Motor neuron (in vitro differentiated cells): ENCODE measurements around the gene IMPA2. TPM values are rescaled to one million over a fixed set of nuclear protein-coding genes. Genes with fewer than 3 reads are reported as not detected.
"Not testable (repeated sequence)": the region's sequence is repeated elsewhere in the genome, so short reads cannot be mapped to it uniquely, and the experiment has no call there.

ENCODE experiments used
- ATAC-seq, 8 experiments: fragments of 200-7000 bp; cut with Tn5 transposase; replicated peaks in 6 of 8; 2 replicates each; pipeline ENCODE4 v1.8.0; 2021; ENCODE audit warnings: mild to moderate bottlenecking in 8 of 8, moderate library complexity in 8 of 8
- H3K27ac ChIP-seq, 2 donors: fragments of 250-450 bp; sonication (Bioruptor Pico); 2 replicates each; pipeline ENCODE4 v1.9.0; 2021; ENCODE audit warnings: antibody characterized with exemption in 2 of 2, mild to moderate bottlenecking in 2 of 2, moderate library complexity in 1 of 2
- H3K4me1 ChIP-seq, 2 donors: fragments of 250-450 bp; sonication (Bioruptor Pico); replicated peaks in 1 of 2; 2 replicates each; pipeline ENCODE4 v1.6.1; 2021; ENCODE audit warnings: antibody characterized with exemption in 2 of 2, mild to moderate bottlenecking in 2 of 2, moderate library complexity in 1 of 2
- H3K4me3 ChIP-seq, 5 donors: fragments of 250-450 bp; sonication (Bioruptor Pico); 2 replicates each; pipeline ENCODE4 v1.9.0; 2021; ENCODE audit warnings: antibody characterized with exemption in 5 of 5, mild to moderate bottlenecking in 5 of 5, moderate library complexity in 4 of 5
- WGBS, 10 experiments: fragments of 450-650 bp; shearing (Covaris generic); methylation state at CpG; one replicate each; pipeline ENCODE4 v1.0.0; 2022; 5-methylcytosine and 5-hydroxymethylcytosine counted together
- in situ Hi-C, 9 experiments: fragments of 400-800 bp; cut with MboI; loops; one replicate each; pipeline ENCODE4 v1.15.0; 2021; ENCODE audit warnings: low sequenced_read_pairs in 9 of 9, low pct_unique_long_range_greater_than_20kb in 2 of 9; ENCODE audit not compliant: unreplicated experiment in 9 of 9
- total RNA-seq, 8 experiments: library from RNA; unstranded; fragments of 300-600 nt; gene quantifications; 2 replicates each; pipeline versions ENCODE4 v1.2.3 to v1.2.4, GENCODE V29; 2022

IMPA2 gene
- total RNA-seq, 8 experiments from 2014 or later: 4.1 to 54.1 (median 16.8) TPM

GRCh38 chr18:11950824-11951223 lies 30.5 kb upstream of the IMPA2 start:
- no peak for ATAC-seq
- 40 to 100% (median 78%) methylated on average over 1 to 4 of the region's 5 CpGs; no CpG with 5 or more reads in 2 of the 10 experiments for WGBS, 10 experiments
- no peak overlapping the region for H3K27ac ChIP-seq
- no peak overlapping the region for H3K4me3 ChIP-seq
- H3K4me1 ChIP-seq: peaks cover 0 to 9% of the 10 kb centered on the region in 2 donors
- in situ Hi-C loops: no loop called here

- 46 to 100% (median 67%) methylated on average over 1 to 6 of the region's 9 CpGs; no CpG with 5 or more reads in 3 of the 10 experiments for WGBS, 10 experiments
- in situ Hi-C loops: no loop called here
- H3K4me1 ChIP-seq: peaks cover 0 to 10% of the 10 kb centered on the region in 2 donors
Measured at GRCh38 chr18:11951390-11951851, 29.9 kb upstream of the IMPA2 start.

GRCh38 chr18:11953113-11953512 lies 28.2 kb upstream of the IMPA2 start:
- Histone ChIP-seq H3K27ac (no peak overlapping the region), H3K4me3 (no peak overlapping the region), H3K4me1 (peaks cover 0 to 6% of the 10 kb centered on the region in 2 donors)
- WGBS, 10 experiments: 79 to 100% (median 90%) methylated on average over 1 to 5 of the region's 5 CpGs; no CpG with 5 or more reads in 3 of the 10 experiments
- in situ Hi-C loops: no loop called here
- peak in 2 of 8 experiments; percentile 65 to 79 for ATAC-seq

More at GRCh38 chr18:11951390-11951851, 29.9 kb upstream of the IMPA2 start:
- ATAC-seq: peak in 1 of 8 experiments; percentile 2
- no peak overlapping the region for H3K27ac ChIP-seq
- no peak overlapping the region for H3K4me3 ChIP-seq

- peak; percentile 51 to 83 (median 74) for ATAC-seq
- Histone ChIP-seq H3K4me3 (no peak overlapping the region), H3K4me1 (peaks cover 0 to 6% of the 10 kb centered on the region in 2 donors), H3K27ac (no peak overlapping the region)
- in situ Hi-C loops: no loop called here
- 0 to 70% (median 17%) methylated on average over 1 to 6 of the region's 8 CpGs; no CpG with 5 or more reads in 1 of the 10 experiments for WGBS, 10 experiments
Measured at GRCh38 chr18:11955239-11956029, 25.9 kb upstream of the IMPA2 start.

- Histone ChIP-seq H3K27ac (no peak overlapping the region), H3K4me1 (peaks cover 0 to 6% of the 10 kb centered on the region in 2 donors), H3K4me3 (no peak overlapping the region)
- in situ Hi-C loops: no loop called here
- ATAC-seq: no peak
- 90 to 100% (median 98%) methylated on average over 1 to 7 of the region's 10 CpGs; no CpG with 5 or more reads in 1 of the 10 experiments for WGBS, 10 experiments
Measured at GRCh38 chr18:11956371-11957308, 24.7 kb upstream of the IMPA2 start.

- 40 to 88% (median 67%) methylated on average over 1 to 2 of the region's 2 CpGs; no CpG with 5 or more reads in 3 of the 10 experiments for WGBS, 10 experiments
- Histone ChIP-seq H3K27ac (no peak overlapping the region), H3K4me1 (peaks cover 2 to 8% of the 10 kb centered on the region in 2 donors), H3K4me3 (no peak overlapping the region)
- in situ Hi-C loops: no loop called here
- peak in 2 of 8 experiments; percentile 10 to 25 for ATAC-seq
Measured at GRCh38 chr18:11957636-11958035, 23.7 kb upstream of the IMPA2 start.

- H3K27ac ChIP-seq, H3K4me1 ChIP-seq, in situ Hi-C loops, H3K4me3 ChIP-seq, ATAC-seq: not testable (repeated sequence)
- WGBS, 10 experiments: no CpG with 5 or more reads among the region's 33 CpGs
Measured at GRCh38 chr18:11959651-11960050, 21.7 kb upstream of the IMPA2 start.

GRCh38 chr18:11960743-11961380 lies 20.4 kb upstream of the IMPA2 start:
- Histone ChIP-seq H3K4me3 (no peak overlapping the region), H3K27ac (no peak overlapping the region), H3K4me1 (peaks cover 3 to 4% of the 10 kb centered on the region in 2 donors)
- ATAC-seq: peak in 1 of 8 experiments; percentile 15
- in situ Hi-C loops: no loop called here
- WGBS, 10 experiments: 68 to 100% (median 91%) methylated on average over 1 to 16 of the region's 17 CpGs; no CpG with 5 or more reads in 1 of the 10 experiments

GRCh38 chr18:11962597-11962996 lies 18.7 kb upstream of the IMPA2 start:
- ATAC-seq: peak in 2 of 8 experiments; percentile 25 to 35

GRCh38 chr18:11963991-11964484 lies 17.3 kb upstream of the IMPA2 start:
- no peak overlapping the region for H3K4me3 ChIP-seq
- WGBS, 10 experiments: 0 to 81% (median 26%) methylated on average over 1 to 3 of the region's 3 CpGs

More at GRCh38 chr18:11962597-11962996, 18.7 kb upstream of the IMPA2 start:
- no peak overlapping the region for H3K4me3 ChIP-seq
- peaks cover 2 to 4% of the 10 kb centered on the region in 2 donors for H3K4me1 ChIP-seq
- in situ Hi-C loops: no loop called here
- 0 to 40% (median 26%) methylated on average over 1 of the region's 1 CpG; no CpG with 5 or more reads in 4 of the 10 experiments for WGBS, 10 experiments
- no peak overlapping the region for H3K27ac ChIP-seq

GRCh38 chr18:11969904-11970835 lies 11.1 kb upstream of the IMPA2 start:
- in situ Hi-C loops: no loop called here
- H3K4me3 ChIP-seq: no peak overlapping the region
- H3K27ac ChIP-seq: no peak overlapping the region
- WGBS, 10 experiments: 68 to 94% (median 87%) methylated on average over 2 to 9 of the region's 9 CpGs
- H3K4me1 ChIP-seq: no peaks in the 10 kb centered on the region
- ATAC-seq: no peak

More at GRCh38 chr18:11963991-11964484, 17.3 kb upstream of the IMPA2 start:
- ATAC-seq: peak in 3 of 8 experiments; percentile 32 to 56 (median 51)
- in situ Hi-C loops: no loop called here
- Histone ChIP-seq H3K4me1 (peaks cover 2 to 4% of the 10 kb centered on the region in 2 donors), H3K27ac (no peak overlapping the region)
